Right lobe of liver (tissue), 4 donors: ENCODE measurements around the gene VARS2.

Experiments
- POLR2A ChIP-seq: fragments of 450-650 bp; IDR thresholded peaks from one replicate; pipeline ENCODE4 v1.6.1; 2017; ENCODE audit warnings: antibody characterized with exemption, mild to moderate bottlenecking
- TF ChIP-seq, protein P1 (sequence below), 4 donors: fragments of 200-600 bp in 3 of 4; fragments of 450-650 bp in 1 of 4; IDR thresholded peaks; one replicate each; pipeline versions ENCODE4 v1.5.1 to v1.8.0; 2016 to 2022; ENCODE audit warnings: antibody characterized with exemption in 4 of 4, mild to moderate bottlenecking in 2 of 4
- donor health status: DM: no; HTN: no; CAD: no.
- donor health status: DM: no; HTN: no; CAD: no.
- donor health status: DM: no; HTN: yes; CAD: no.

DNA sequence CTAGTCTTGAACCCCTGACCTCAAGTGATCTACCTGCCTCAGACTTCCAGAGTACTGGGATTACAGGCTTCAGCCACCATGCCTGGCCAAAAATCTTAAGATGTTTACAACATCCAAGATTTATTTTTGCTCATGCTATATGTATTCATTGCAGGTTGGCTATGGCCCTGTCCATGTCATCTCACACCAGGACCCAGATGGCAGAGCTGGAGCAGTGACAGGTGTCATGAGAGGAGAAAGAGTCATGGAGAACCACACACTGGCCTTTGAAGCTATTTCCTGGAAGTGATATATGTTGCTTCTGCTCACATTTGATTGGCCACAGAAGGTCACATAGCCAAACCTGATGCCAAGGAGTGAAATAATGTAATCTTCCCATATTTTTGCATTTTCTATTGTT lies 43.5 kb upstream of the VARS2 start:
- TF ChIP-seq, protein P1, sequence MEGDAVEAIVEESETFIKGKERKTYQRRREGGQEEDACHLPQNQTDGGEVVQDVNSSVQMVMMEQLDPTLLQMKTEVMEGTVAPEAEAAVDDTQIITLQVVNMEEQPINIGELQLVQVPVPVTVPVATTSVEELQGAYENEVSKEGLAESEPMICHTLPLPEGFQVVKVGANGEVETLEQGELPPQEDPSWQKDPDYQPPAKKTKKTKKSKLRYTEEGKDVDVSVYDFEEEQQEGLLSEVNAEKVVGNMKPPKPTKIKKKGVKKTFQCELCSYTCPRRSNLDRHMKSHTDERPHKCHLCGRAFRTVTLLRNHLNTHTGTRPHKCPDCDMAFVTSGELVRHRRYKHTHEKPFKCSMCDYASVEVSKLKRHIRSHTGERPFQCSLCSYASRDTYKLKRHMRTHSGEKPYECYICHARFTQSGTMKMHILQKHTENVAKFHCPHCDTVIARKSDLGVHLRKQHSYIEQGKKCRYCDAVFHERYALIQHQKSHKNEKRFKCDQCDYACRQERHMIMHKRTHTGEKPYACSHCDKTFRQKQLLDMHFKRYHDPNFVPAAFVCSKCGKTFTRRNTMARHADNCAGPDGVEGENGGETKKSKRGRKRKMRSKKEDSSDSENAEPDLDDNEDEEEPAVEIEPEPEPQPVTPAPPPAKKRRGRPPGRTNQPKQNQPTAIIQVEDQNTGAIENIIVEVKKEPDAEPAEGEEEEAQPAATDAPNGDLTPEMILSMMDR (IDR thresholded peaks at IDR 0.05) = no peak
- TF ChIP-seq POLR2A = no peak
